A549 (cell line): ENCODE results near the gene SCAMP2. TPM values are rescaled to one million over a fixed set of nuclear protein-coding genes. Genes with fewer than 3 reads are reported as not detected.

Experiments
- ATAC-seq, 2 experiments: fragments of 200-7000 bp in 1 of 2; fragments of >200 bp in 1 of 2; cut with Nextera tagmentation in 1 of 2; cut with Tn5 transposase in 1 of 2; 3 replicates each; pipeline versions ENCODE4 v1.8.0 to v1.9.1; 2018 to 2020; ENCODE audit warnings: mild to moderate bottlenecking in 1 of 2, moderate library complexity in 1 of 2
- CTCF ChIA-PET: fragments of 300-600 bp; sonication (Branson Sonifier 250); formaldehyde crosslinking; extraction: SDS; loops from one replicate; lab custom pipeline; 2021; ENCODE audit warnings: antibody characterized with exemption, inconsistent platforms; lab: Yijun Ruan, JAX
- POLR2A ChIA-PET: fragments of 350-600 bp; formaldehyde crosslinking; extraction: SDS; loops from one replicate; lab custom pipeline; 2021; ENCODE audit warnings: antibody characterized with exemption, inconsistent platforms; lab: Yijun Ruan, JAX
- DNase-seq, 2 experiments: peaks; one replicate each; pipeline versions ENCODE4 v3.0.0 to v3.0.0-alpha.2; 2011 to 2016; ENCODE audit warnings: low read depth in 1 of 2, low spot score in 1 of 2
- FAIRE-seq: peaks from 2 replicates; lab custom pipeline; 2011; peaks lifted over from hg19 to GRCh38; lab: Jason Lieb, UNC
- H3K27ac ChIP-seq, 2 experiments: fragments of >200 bp; sonication (Bioruptor Twin); formaldehyde crosslinking; 3 replicates each; pipeline ENCODE4 v1.5.1; 2016 to 2017
- H3K4me1 ChIP-seq: fragments of >200 bp; sonication (Bioruptor Twin); formaldehyde crosslinking; 3 replicates; pipeline ENCODE4 v1.6.1; 2016
- H3K4me2 ChIP-seq: fragments of >200 bp; sonication (Bioruptor Twin); formaldehyde crosslinking; 3 replicates; pipeline ENCODE4 v1.6.1; 2016
- H3K4me3 ChIP-seq: fragments of >200 bp; sonication (Bioruptor Twin); formaldehyde crosslinking; 3 replicates; pipeline ENCODE4 v1.5.1; 2016
- H3K9me3 ChIP-seq: fragments of >200 bp; sonication (Bioruptor Twin); formaldehyde crosslinking; 3 replicates; pipeline ENCODE4 v1.6.1; 2016
- BCL3 ChIP-seq: fragments of >200 bp; sonication (Bioruptor Twin); formaldehyde crosslinking; IDR thresholded peaks from 3 replicates; pipeline ENCODE4 v1.6.1; 2016
- BHLHE40 ChIP-seq: IDR thresholded peaks from 2 replicates; pipeline ENCODE4 v1.6.1; 2012; ENCODE audit warnings: low read depth, low read length, inconsistent platforms
- CBX2 ChIP-seq: fragments of 200-600 bp; sonication (generic); IDR thresholded peaks from 2 replicates; pipeline ENCODE4 v1.6.1; 2016; ENCODE audit warnings: low read depth, mild to moderate bottlenecking, borderline replicate concordance
- CEBPB ChIP-seq, 2 experiments: fragments of >200 bp in 1 of 2; sonication (Bioruptor Twin) in 1 of 2; formaldehyde crosslinking in 1 of 2; IDR thresholded peaks; 2 replicates each; pipeline ENCODE4 v1.6.1; 2012 to 2016
- CHD2 ChIP-seq: fragments of 150-350 bp; IDR thresholded peaks from 2 replicates; pipeline ENCODE4 v1.6.1; 2014; ENCODE audit warnings: low read length; ENCODE audit not compliant: partially characterized antibody
- CHD4 ChIP-seq: fragments of 200-600 bp; sonication (generic); IDR thresholded peaks from 2 replicates; pipeline ENCODE4 v1.6.1; 2016; ENCODE audit warnings: antibody characterized with exemption, mild to moderate bottlenecking, borderline replicate concordance
- CTCF ChIP-seq: fragments of >200 bp; sonication (Bioruptor Twin); formaldehyde crosslinking; IDR thresholded peaks from 3 replicates; pipeline ENCODE4 v1.5.1; 2016
- ELK1 ChIP-seq: fragments of 150-350 bp; IDR thresholded peaks from 2 replicates; pipeline ENCODE4 v1.6.1; 2014; ENCODE audit warnings: low read depth, mild to moderate bottlenecking, low read length
- HDAC2 ChIP-seq: fragments of 200-600 bp; sonication (generic); IDR thresholded peaks from 2 replicates; pipeline ENCODE4 v1.6.1; 2016
- HES2 ChIP-seq: fragments of >200 bp; sonication (Bioruptor Twin); formaldehyde crosslinking; IDR thresholded peaks from 2 replicates; pipeline ENCODE4 v1.6.1; 2016
- HOXB13 ChIP-seq: fragments of 250-450 bp; sonication (Bioruptor Pico); IDR thresholded peaks from 2 replicates; pipeline ENCODE4 v1.5.0; 2020; ENCODE audit warnings: low read depth, mild to moderate bottlenecking, moderate library complexity
- MAX ChIP-seq: IDR thresholded peaks from 2 replicates; pipeline ENCODE4 v1.6.1; 2012
- MAZ ChIP-seq: fragments of 150-350 bp; IDR thresholded peaks from 2 replicates; pipeline ENCODE4 v1.6.1; 2014; ENCODE audit warnings: antibody characterized with exemption, low read depth, low read length, borderline replicate concordance
- MYC ChIP-seq: IDR thresholded peaks from 2 replicates; pipeline ENCODE4 v1.6.1; 2012; ENCODE audit warnings: mild to moderate bottlenecking, inconsistent platforms, low read length, improper control_type of control experiment, borderline replicate concordance
- NFE2L2 ChIP-seq: fragments of 150-350 bp; conservative IDR thresholded peaks from 2 replicates; pipeline ENCODE4 v1.6.1; 2014; ENCODE audit warnings: low read length
- POLR2A ChIP-seq: IDR thresholded peaks from 2 replicates; pipeline ENCODE4 v1.6.1; 2012; ENCODE audit warnings: mild to moderate bottlenecking, low read length
- RFX5 ChIP-seq: fragments of 450-650 bp; IDR thresholded peaks from 2 replicates; pipeline ENCODE4 v1.7.1; 2014; ENCODE audit warnings: antibody characterized with exemption, mild to moderate bottlenecking, moderate library complexity
- SMC3 ChIP-seq: fragments of >200 bp; sonication (Bioruptor Twin); formaldehyde crosslinking; IDR thresholded peaks from 3 replicates; pipeline ENCODE4 v1.6.1; 2018; ENCODE audit warnings: inconsistent platforms
- USF2 ChIP-seq: fragments of 450-650 bp; IDR thresholded peaks from 2 replicates; pipeline ENCODE4 v1.6.1; 2014; ENCODE audit warnings: antibody characterized with exemption
- WGBS: methylation state at CpG from one replicate; pipeline ENCODE4 v1.1.6; 2017; ENCODE audit errors: missing lambda C conversion rate; 5-methylcytosine and 5-hydroxymethylcytosine counted together
- polyA plus RNA-seq, 4 experiments: library from polyadenylated mRNA; depleted of rRNA in 3 of 4; stranded (reverse); fragments of >200 nt; fragmentation: RNase III in 1 of 4; extraction: RNeasy Plus Mini Kit Qiagen cat#74134 plus additional on column Dnase treatment in 1 of 4; gene quantifications; 2 replicates in 3 of 4; 3 replicates in 1 of 4; pipeline ENCODE4 v1.2.3, GENCODE V29; 2011 to 2017
- TF ChIP-seq, protein P1 (sequence below): IDR thresholded peaks from 2 replicates; pipeline ENCODE4 v1.6.1; 2012; ENCODE audit warnings: low read depth, borderline replicate concordance

SCAMP2 gene
- polyA plus RNA-seq, 2 of the 4 experiments (the other 2 are of a cell fraction): 41.5 to 128 TPM

DNA sequence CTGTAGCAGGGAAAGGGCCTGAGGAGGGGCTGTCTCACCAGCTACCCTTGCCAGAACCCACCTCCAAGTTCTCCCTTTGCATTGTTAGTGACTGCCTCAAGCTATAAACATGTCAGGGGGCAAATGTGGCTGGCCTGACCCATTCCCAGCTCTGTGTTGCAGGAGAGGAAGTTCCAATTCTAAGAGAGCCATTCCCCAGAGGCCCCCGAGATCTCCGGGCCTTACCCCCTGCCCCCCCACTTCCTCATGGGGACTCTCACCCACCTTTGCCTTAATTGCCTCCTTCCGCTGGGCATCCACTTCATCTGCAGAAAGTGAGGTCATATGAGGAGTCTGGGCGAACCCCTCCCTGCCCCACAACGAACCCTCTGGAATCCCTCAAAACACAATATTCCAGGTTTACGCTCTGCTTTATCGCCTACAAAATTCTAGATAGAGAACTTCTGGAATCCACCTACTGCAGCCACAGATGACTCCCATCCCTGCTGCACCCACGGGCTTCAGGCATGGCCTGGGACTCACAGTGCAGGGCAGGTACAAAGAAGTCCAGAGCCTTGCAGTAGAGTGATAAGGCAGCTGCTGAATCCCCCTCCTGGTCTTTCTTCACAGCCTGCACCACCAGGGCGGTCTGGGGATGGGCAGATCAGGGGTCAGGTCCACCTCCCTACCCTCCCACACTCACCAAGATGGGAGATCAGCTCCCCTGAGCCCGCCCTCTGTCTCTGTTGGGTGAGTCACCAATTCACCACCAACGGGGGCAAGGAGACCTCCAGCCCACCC lies 34.2 kb downstream of the SCAMP2 start:
- DNase-seq (no peak), FAIRE-seq (no peak), ATAC-seq (no peak)
- TF ChIP-seq CTCF (no peak), MYC (no peak), USF2 (no peak), MAX (no peak), CHD2 (no peak), CHD4 (no peak), HDAC2 (no peak), BCL3 (no peak), ELK1 (no peak), NFE2L2 (no peak), SMC3 (no peak)
- TF ChIP-seq, protein P1, sequence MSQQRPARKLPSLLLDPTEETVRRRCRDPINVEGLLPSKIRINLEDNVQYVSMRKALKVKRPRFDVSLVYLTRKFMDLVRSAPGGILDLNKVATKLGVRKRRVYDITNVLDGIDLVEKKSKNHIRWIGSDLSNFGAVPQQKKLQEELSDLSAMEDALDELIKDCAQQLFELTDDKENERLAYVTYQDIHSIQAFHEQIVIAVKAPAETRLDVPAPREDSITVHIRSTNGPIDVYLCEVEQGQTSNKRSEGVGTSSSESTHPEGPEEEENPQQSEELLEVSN: no peak
- no peak overlapping the region for H3K27ac ChIP-seq
- H3K4me3 ChIP-seq: no peak overlapping the region
- peaks cover 13% of the 10 kb centered on the region for H3K4me1 ChIP-seq
- no peak overlapping the region for H3K4me2 ChIP-seq
- ChIA-PET CTCF (interaction anchor here (0.6 to 66.7 kb wide), 5 partner anchors 9 to 185 kb away, joined by 3 to 1908 read pairs (median 5); partner anchors contain the start of genes CSK and LMAN1L), POLR2A (interaction anchor here (0.6 kb wide), 1 partner anchor 13 kb away, joined by 3 read pairs; no protein-coding TSS in a partner anchor)
- no peaks in the 10 kb centered on the region for H3K9me3 ChIP-seq
- WGBS: 86% methylated on average over 8 of the region's 11 CpGs

GRCh38 chr15:74838137-74838516 lies 35.0 kb downstream of the SCAMP2 start:
- no peak for ATAC-seq
- ChIA-PET POLR2A (no interaction called here), CTCF (interaction anchor here (0.6 to 66.7 kb wide), 4 partner anchors 13 to 112 kb away, joined by 3 to 1908 read pairs (median 5); partner anchors contain the start of genes CSK and LMAN1L)
- H3K4me3 ChIP-seq: no peak overlapping the region
- H3K4me2 ChIP-seq: no peak overlapping the region
- no peak for DNase-seq
- 93% methylated on average over 10 of the region's 10 CpGs for WGBS
- H3K27ac ChIP-seq: no peak overlapping the region
- H3K4me1 ChIP-seq: peaks cover 10% of the 10 kb centered on the region
- no peak for FAIRE-seq
- TF ChIP-seq CBX2 (no peak), MAZ (no peak), POLR2A (no peak), CEBPB (IDR thresholded peaks at IDR 0.05) (no peak), BHLHE40 (no peak), CTCF (no peak), HOXB13 (no peak), RFX5 (no peak), HES2 (no peak), ELK1 (no peak), MAX (no peak)
- H3K9me3 ChIP-seq: no peaks in the 10 kb centered on the region
